Tibial nerve (tissue), 3 donors: ENCODE results near the gene C10orf67.

ENCODE experiments used
- CTCF ChIP-seq, 5 experiments: fragments of 200-600 bp in 3 of 5; fragments of 450-650 bp in 2 of 5; sonication (generic) in 3 of 5; IDR thresholded peaks; one replicate each; pipeline ENCODE4 v1.5.1; 2016 to 2019; ENCODE audit warnings: antibody characterized with exemption in 5 of 5, mild to moderate bottlenecking in 3 of 5, moderate library complexity in 2 of 5
- POLR2A ChIP-seq, 2 donors: fragments of 450-650 bp; IDR thresholded peaks; one replicate each; pipeline ENCODE4 v1.6.1; 2017; ENCODE audit warnings: antibody characterized with exemption in 2 of 2, mild to moderate bottlenecking in 2 of 2, moderate library complexity in 2 of 2

DNA sequence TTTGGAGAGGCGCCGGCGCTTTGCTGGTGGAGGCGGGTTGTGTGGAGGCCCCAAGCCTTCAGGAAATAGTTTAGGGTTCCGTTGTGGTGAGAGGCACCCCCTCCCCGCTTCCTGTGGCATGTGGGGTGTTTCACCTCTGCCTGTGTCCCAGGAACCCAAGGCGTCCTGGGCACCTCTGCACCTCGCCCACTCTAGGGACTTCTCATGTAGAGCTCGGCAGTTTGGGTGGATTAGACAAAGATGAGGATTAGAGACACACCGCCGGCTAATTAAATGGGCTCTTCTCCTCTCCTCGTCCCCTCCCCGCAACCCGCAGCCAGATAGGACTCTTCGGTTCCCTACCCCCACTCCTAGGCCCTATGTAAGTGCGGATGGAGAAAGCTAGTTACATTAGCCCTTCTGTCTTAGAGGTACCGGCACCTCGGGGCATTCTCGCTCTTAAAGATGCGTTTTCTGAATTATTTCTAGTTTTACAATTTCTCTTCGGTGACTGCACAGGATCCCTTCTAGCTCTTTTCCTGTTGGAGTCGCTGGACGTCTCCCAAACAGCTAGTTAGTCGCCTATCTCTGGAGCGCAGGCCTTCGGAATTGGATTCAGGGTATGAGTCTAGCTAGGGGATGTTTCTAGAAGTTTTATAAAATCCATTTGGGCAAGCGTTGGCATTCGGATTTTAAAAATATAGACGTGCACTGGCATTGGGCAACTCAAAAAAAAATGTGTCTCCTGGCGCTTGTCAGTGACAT, 144.7 kb downstream of the C10orf67 start:
- TF ChIP-seq POLR2A (IDR thresholded peaks at IDR 0.05) (no peak), CTCF (IDR thresholded peaks at IDR 0.05) (no peak)
